HG02885 (cell line): ENCODE measurements around the gene BMPR1B.
"Not testable (repeated sequence)": the region's sequence is repeated elsewhere in the genome, so short reads cannot be mapped to it uniquely, and the experiment has no call there.

Source experiments
- ATAC-seq: cut with Tn5 transposase; IDR thresholded peaks from one replicate; pipeline ENCODE4 v1.9.1; 2021; ENCODE audit warnings: mild to moderate bottlenecking; ENCODE audit not compliant: unreplicated experiment, poor library complexity

BMPR1B gene

DNA sequence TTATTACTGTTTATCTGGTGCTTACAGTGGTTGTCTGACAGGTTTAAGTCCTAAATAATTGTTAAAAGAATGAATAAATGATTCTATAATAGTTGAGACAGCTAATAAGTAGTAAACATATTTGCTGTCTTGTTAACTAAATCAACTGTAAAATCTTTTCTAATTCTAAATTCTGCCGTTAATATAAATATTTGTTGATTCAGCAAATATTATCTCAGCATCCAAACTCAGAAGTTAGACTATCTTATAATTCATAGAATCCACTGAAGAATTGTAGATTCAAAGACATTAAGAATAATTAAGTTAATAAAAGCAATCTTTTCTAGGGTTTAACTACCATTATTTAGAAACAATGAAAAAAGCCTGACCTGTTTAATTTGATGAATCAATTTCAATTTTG is 256.3 kb downstream of the BMPR1B start:
- no peak for ATAC-seq

DNA sequence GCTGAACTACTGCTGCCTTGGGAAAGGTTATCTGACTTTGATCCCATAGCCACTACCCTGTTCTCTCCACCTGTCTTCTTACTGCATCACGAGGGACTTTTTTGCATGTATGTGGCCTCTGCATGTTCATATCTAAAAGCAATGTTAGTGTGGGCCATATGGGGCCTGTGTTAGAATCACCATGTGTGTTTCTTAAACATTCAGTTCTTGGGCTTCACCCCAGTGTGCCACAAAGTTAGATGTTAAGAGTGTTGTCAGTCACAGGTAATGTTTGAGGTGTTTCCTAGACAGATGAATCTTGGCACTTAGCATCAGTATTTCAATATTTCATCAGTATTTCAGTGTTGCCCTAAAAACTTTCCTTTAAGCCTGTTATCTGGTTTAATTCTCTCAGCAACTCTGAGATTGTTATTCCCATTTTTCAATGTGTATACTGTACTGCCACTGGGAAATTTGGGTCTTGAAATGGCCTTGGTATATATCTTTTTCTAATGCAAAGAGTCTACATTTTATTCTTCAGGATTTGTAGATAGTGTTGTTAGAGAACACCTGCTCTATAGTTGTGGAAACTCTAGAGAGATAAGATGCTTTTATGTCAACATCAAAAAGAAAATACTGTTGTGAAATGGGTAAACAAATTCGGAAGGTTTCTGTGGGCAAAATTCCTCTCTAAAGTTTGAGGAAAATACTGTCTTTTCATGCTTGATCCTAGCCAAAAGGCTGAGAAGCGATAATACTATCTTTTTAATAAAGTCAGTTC is 259.7 kb downstream of the BMPR1B start:
- no peak for ATAC-seq

DNA sequence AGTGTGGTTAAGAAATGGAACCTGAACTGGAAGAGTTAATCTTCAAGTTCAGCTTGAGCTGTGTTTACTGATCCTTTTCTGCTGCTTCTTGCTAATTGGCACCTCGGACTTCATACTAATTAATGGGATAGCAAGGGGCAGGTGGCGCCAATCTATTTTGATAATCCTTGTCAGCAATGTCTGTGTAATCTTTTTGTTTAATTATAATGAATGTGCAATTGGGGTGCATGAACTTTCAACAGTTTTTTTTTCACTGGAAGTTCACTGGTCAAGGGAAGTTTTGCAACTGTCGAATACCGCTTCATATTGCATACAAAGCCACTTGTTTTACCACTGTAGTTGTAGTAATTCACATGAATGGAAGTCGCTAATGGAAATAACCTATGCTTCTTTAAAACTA is 261.0 kb downstream of the BMPR1B start:
- no peak for ATAC-seq

- no peak for ATAC-seq
Measured at GRCh38 chr4:95020521-95020920, 262.8 kb downstream of the BMPR1B start.

DNA sequence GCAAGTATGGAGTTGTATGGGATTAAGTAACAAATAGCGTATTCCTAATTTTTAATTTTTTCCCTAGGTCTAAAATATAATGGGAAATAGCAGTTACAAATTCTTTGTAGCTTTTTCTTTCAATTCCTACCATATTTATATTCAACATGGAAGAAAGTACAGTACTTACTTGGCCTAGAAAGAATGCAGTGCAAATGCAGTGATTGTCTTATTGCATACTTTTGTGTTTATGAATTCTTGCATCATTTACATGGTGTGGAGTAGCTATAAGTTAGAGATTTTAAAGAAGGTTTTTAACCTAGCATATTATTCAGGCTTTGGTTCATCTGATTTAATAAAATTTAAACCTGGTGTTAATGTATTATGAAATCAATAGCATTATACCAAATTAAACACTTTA is 263.3 kb downstream of the BMPR1B start:
- no peak for ATAC-seq

DNA sequence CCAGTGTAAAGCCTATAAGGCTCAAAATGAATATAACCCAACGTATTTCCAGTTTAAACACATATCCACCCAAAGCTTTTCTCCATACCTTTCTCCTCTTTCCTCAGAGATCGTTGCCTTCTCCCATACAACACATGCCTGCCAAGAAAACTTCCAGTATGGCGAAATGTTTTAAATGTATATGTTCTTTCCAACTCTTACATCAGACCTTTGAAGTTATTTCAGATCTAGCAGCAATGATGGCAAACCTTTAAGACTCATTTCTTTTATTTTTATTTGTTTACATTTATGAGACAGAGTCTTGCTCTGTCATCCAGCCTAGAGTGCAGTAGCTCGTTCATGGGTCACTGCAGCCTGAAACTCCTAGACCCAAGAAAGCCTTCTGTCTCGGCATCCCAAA is 265.4 kb downstream of the BMPR1B start:
- ATAC-seq = no peak

DNA sequence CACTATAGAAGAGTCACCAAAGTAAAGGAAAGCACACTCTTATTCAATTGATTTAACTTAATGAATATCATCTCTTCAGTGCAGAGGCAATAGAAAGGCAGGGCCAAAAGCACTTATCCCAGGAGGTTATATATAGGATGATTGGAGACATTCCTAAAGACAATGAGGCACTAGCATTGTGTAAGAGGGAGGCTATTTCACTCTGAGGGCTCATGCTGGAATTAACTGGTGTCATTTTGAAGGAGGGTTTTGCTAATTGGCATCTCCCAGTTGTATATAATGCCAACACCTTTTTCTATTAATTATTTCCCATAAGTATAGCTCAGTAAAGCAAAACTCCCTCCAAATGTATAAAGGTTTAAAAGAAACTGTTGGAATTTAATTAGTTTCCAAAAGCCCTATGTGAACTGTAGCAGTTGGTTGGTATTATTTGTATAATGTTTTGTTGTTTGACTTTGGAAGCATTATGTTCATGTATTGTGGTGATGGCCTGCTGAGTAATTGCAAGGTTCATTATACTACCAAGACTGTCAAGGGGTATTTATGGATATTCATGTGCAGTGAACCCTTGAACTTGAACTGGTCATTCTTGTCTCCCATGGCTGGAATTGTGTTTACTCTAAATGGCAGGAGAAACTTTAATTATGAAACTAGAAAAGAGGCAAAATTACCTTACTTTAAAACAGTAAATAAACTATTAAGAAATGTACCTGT is 270.3 kb downstream of the BMPR1B start:
- ATAC-seq = no peak

DNA sequence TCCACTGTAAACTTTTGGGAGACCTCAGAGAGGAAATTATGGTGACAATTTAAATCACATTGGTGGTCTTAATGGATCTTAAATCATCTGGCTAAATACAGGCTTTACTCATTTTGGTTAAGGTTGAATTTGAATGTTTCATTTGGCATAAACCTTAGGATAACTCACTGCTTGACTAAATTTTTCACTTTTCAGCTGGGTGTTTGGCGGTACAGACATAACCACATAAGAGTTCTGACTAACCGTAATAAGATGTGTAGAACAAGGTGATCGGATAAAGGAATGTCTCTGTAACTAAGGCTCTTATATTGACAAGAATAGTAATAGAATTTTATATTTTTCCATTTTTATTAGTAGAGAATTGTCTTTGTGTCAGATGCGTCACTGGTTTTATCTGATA is 281.0 kb downstream of the BMPR1B start:
- no peak for ATAC-seq

- ATAC-seq = no peak
Measured at GRCh38 chr4:95044324-95044837, 286.6 kb downstream of the BMPR1B start.

DNA sequence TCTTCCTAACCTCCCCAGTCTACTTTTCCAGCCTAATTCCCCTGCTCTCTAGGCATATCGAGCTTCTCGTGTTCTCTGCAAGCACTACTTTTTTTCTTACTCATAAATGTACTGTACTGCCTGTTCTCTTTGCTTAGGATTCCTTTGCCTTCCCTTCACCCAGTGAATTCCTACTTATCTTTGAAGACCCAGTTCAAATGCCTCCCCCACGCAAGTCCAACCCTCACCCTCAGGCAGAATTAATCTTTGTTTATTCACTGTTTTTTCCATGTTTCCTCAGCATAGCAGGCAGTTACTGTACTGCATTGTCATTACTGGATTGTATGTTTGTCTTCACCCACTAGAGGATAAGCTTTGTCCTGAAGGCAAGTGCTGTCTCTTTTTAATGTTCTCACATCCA is 287.7 kb downstream of the BMPR1B start:
- ATAC-seq = no peak

GRCh38 chr4:95048296-95048695 is 290.5 kb downstream of the BMPR1B start:
- no peak for ATAC-seq

GRCh38 chr4:95049551-95050233 is 291.9 kb downstream of the BMPR1B start:
- no peak for ATAC-seq

GRCh38 chr4:95050980-95051701 is 293.4 kb downstream of the BMPR1B start:
- ATAC-seq = no peak

DNA sequence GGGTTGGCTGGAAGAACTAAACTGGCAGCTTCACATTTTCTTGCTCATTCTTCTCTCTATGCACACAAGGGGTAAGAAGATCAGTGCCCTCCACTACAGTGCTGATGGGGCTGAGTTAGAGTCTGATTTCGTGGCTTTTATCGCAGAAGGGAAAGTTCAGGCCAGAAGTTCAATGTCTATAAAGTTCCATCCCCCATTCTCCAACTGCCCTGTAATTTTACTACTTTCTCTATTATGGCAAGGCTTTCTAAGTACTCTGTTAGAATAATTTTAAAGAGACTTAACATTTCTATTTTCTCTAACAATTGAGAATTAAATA is 293.9 kb downstream of the BMPR1B start:
- no peak for ATAC-seq

DNA sequence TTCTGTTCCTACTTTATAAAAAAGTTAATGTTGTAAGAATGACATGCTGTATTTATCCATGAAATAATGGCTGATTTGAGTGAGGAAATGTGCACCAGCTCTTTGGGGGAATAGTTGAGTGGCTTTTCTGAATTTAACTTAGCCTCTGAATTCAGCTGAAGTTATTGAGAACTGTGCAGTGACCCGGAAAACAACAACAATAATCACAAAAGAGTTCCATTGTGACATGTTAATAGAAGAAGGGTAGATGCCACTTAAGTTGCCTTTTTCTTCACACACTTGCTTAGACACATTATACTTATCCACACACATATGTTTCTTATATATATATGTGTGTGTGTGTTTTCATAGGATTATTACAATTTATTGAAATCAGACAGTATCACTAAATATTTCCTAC is 301.2 kb downstream of the BMPR1B start:
- no peak for ATAC-seq

GRCh38 chr4:95059663-95060062 is 301.9 kb downstream of the BMPR1B start:
- ATAC-seq = no peak

DNA sequence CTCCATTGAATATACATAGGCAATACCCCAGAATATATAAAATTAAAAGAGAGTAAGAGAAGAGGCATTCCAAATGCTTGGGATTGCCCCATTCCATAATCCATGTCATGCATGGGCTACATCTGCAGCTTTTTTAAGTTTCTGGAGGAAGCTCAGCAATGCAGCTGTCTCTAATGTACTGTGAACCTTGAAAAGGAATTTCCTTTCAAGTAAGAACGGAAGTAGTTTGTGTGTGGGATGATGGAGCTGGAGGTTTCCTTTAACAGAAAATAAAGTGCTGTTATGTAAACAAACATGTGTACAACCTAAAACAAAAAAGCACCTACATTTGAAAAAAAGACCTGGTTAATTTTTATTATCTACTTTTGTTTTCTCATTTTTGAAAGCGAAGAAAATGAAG is 303.5 kb downstream of the BMPR1B start:
- no peak for ATAC-seq

DNA sequence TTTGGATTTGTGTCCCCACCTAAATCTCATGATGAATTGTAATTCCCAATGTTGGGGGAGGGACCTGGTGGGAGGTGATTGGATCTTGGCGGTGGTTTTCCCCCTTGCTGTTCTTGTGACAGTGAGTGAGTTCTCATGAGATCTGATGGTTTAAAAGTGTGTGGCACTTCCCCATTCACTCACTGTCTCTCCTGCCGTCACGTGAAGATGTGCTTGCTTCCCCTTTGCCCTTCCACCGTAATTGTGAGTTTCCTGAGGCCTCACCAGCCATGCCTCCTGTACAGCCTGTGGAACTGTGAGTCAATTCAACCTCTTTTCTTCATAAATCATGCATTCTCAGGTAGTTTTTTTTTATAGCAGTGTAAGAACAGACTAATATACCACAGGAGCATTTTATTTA is 304.0 kb downstream of the BMPR1B start:
- not testable (repeated sequence) for ATAC-seq

DNA sequence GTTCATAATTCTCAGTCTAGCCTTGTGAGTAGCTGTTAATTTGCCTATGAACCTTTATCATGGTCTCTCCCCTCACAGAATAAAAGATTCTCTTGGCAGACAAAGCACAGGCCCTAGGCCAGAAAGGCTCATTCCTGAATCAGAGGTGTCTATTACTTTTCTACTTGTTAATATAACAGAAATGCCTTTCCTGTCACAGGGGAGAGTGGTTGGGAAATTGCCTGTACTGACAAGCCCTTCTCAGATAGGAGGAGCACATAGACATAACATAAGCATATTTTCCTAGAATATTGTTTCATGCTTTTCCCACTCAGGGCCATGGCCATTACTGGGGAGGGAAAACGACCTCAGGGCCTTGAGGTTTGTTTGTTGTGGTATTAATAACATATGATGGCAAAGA is 308.3 kb downstream of the BMPR1B start:
- ATAC-seq = no peak

DNA sequence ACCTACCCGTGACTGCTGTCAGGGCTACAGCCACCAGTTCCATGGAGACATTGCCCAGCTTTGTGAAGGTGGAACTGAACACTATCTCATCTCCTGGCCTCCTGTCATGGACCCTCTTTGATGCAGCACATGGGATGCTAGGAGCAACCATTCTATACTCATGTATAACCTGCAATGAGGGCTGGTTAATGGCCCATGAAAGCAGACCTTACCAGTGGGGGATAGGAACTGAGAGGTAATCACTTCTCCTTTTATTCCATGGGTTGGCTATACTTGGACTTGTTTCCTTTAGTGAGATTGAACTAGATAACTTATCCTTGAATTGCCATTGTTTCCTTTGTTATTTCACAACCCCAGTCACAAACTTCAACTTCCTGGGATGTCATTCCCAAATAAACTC is 310.6 kb downstream of the BMPR1B start:
- no peak for ATAC-seq
